Stimulated activated naive CD4-positive, alpha-beta T cell treated with Interleukin-2 at 50 U/mL for 16 hours (primary cell): Measurements from ENCODE around the gene TMEM158.

ENCODE experiments used
- DNase-seq: peaks from one replicate; lab custom pipeline; 2025; lab: John Stamatoyannopoulos, UW

TMEM158 gene

DNA sequence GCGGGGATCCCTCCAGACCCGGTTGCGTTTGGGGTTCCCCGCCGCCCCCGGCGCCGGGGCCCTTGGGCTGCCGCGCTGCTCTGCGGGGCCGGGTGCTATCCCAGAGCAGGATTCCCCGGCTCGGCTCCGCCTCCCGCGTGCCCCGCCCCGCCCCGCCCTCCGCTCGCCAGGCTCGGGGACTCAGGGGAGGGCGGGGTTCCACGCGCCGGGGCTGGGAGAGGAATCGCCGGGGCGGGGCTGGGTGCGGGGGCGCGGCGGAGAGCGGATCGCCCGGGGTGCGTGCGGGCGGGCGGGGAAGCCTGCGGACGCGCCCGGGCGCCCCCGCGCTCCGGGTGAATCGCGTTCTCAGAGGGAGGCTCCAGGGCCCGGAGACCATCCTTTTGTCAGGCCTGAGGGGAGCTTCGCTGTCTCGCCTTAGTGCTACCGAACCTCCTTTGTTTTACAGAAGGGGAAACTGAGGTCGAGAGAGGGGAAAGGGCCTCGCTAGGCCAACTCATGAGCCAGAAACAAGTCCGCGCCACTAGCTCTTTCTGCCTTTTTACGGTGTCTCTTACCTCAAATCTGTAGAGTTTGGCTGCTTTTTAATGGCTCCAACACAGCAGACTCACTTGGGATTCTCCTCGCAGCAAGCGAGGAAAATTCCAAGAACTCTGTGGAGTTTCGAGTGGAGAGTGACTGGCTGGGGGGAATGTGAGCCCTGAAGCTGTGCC lies at the start of gene TMEM158:
Gene TMEM158 (minus strand): TSS at position 82 of the 710 bp plus-strand sequence. CDS start 260 bp downstream, outside the sequence.
- DNase-seq = peak; percentile 77

DNA sequence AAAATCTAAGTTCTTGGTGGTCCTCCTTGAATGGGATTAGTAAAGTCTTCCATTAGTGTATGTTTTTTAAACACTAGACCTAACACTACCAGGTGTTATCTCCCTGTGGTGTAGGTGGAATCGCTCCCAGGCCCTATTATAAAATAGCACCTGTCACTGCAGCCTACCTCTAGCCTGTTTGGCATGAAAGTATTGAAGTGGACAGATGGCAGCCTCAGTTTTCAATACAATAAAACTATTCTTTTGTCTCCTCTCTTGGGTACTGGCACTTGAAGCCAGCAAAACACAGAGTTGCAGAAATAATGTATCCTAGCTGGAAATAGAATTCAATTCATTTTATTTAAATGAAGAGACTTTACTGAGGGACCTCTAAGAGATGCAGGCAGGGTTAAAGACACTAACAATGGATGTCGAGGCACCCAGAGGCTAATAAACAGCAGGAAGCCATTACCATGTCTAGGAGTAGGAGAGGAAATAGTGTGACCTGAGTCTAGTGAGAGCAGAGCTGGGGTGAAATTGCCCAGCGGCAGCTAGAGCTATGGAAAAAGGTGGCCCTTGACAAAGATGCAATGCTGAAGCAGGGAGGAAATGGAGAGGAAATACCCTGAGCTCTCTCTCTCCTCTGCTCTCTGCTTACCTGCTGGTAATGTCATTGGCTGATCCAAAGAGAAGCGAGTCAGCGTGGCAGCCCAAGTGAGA lies 49.1 kb upstream of the TMEM158 start:
- no peak for DNase-seq

DNA sequence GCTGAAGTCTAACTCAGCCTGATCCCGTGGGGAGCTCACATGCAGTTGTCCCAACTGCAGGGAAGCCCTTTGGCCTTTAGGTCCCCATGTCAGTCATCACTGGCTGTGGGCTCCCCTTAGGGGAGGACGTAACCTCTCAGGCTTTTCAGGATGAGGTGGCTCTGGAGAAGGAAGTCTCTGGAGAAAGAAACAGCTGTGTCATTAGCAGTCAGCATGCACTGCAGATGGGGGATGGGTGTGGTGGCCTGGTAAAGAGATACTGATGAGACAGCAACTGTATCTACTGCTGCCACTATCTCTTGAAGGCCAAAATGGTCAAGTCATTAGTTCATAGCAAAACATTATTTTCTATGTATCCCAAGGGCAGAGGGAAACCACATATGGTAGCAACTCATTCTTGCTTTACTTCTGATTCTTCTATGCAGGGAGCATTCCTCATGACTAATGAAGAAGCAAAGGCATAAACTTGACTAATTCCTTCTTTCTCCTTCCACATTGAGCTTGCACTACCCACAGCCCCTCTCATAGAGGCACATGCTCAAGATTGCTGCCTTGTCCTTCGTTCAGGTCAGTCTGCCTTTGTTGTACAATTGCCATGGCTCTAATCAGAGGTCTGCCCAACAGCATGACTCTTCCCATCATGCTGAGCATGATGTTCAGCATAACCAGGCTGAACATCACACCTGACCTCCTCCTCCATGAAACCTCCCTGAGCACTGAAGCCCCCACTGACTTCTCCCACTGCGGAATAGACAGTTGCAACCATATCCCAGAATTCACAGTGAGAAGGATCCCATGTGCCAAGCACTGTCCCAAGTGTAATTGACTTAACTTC lies 47.8 kb upstream of the TMEM158 start:
- no peak for DNase-seq

DNA sequence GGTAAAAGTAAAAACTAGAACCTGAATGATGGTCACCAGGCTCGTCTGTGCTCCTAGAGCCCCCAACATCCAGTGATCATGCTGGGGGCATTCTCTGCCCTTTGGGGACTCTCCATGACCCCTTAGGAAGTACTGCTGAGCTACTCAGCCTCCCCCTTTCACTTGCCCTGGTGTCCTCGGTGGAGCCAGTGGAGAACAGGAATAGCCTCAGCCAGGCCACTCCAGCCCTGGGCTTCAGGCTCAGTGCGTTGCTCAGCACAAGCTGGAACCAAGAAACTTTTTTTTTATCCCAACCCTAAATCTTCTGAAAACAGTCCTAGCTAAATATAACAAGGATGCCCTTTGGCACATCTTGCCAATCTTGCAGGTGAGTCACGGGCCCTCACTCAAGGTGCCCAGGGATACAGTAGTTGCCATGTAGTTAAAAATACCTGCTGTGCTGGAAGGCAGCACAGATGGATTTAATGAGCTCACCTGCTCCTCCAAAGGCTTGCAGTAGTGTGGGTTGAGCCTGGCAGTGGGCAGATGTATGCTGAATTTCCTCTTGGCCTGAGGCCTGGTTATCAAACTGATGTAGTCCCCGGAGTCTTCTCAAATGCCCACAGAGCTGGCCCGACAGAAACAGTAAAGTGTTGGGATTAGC lies 46.9 kb upstream of the TMEM158 start:
- DNase-seq = no peak

DNA sequence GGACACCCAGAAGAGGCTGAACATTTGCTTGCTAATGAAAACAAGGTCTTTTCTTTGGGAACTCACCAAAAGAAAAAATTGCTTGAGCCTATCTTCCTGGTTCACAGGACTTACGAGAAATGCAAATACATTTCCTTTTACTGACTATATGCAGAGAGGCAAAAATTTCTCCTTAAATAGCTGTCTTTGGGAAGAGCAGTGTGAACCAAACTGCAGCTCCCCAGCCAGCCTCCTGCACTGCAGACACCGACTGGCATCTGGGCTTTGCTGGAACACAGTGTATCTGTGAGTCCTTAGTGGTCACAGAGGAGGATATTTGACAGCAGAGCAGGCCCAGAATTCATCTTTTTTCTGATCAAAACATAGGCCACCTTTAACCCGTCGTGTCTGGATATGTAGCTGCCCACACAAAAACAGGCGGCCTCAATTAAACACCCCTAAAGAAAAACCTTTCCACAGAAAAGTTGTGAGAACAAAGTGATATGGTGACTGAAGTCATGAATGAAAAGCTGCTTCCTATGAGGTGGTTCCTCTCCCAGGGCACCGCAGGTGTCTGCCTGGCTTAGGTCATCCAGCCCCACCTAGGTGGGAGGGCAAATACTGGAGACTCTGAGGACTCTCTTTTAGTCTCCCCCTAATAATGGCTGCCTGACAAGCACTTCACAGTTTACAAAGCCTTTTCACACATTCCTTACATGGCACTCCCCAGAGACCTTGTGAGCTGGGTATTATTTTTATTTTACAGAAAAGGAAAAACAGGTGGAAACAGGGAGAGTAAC lies 46.1 kb upstream of the TMEM158 start:
- no peak for DNase-seq

DNA sequence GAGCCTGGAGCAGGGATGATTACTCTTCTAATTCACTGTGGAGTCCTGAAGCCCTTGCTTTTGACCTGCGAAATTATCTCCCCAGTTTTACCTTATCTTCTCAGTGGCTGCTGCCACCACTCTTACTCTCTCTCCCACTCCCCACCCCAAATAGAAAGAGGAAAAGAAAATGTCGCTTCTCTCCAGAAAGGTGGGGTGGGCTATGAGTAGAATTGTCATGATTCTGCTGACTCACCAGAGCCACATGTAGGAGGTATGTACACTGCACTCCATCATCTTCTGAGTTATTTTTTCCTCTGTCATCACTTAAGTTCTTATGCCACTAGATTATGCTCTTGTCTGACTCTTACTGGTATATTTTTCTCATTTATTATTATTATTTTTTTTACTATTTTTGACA lies 43.9 kb upstream of the TMEM158 start:
- no peak for DNase-seq

DNA sequence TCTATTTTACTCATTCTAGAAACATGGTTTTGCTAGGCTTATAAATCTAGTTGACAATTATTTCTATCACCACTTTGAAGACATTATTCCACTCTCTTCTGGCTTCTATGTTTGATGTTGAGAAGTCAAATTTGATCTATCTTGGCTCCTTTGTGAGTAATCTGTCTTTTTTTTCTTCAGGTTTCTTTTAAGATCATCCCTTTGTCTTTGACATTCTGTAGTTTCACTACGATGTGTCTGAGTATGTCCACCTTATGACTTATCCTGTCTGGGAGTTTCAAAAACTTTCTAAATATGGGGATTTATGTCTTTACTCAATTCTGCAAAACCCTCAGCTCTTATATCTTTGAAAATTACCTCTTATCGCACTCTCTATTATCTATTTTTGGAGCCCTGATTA lies 41.0 kb upstream of the TMEM158 start:
- no peak for DNase-seq

DNA sequence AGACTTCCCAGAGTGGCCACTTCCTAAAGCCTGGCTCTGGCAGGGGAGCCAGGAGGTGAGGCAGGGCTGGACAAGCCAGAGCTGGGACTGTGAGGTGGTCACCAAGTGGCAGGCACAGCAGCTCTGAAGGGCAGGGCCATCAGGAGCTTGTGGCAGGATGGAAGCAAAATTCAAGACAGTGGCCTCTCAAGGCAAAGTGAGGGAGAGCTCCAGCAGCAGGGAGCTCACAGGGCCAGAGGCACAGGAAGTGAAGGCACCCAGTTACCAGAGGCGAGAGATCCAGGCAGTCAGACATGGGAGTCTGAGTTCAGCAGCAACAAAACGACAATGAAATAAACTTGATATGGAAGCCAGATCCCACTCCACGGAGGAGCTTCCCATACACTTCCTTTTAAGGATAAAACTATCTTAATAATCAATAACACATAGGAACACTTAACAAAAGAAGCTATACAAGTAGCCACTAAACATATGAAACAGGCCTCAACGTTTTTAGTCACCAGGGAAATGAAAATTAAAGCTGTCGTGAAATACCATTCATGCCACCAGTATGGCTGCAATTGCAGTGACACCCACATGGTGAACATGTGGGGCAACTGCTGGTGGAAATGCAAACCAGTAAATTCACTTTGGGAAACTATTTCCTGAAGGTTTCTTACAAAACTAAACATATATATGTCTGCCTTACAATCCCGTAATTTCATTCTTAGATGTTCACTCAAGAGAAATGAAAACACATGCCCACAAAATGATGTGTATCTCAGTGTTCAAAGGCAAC lies 35.4 kb upstream of the TMEM158 start:
- no peak for DNase-seq

DNA sequence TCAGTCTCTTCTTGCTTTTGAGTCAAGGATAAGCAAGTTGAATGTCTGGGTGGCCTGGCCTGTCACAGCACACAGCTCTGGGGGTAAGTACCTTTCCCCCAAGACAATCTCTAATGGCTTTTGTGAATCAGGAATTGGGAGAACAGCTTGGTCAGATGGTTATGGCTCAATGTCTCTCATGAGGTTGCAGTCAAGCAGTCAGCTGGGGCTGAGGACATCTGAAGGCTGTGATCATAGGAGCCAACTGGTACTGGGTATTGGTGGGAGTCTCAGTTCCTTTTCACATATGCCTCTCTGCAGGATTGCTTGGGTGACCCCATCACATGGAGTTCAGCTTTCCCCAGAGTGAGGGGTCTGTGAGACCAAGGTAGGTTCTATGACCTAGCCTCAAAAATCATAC lies 33.0 kb upstream of the TMEM158 start:
- DNase-seq = no peak

DNA sequence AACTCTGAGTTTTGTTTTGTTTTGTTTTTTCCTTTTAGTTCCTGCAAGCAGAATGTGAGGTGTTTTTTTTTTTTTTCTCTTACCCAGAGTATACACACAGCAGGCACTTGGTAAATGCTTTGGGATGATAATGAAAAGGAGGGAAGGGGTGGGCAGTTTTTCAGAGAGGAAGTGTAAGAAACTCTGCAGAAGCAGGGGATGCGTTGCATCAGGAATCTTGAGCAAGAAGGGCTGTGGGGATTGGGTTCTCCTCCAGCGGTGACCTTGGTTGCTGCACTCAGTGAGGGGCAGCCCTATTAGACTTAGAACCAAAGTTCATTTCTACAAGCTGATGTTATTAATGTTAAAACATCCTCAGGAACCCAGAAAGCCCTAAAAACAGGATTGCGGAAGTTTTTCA lies 32.2 kb upstream of the TMEM158 start:
- DNase-seq = no peak

DNA sequence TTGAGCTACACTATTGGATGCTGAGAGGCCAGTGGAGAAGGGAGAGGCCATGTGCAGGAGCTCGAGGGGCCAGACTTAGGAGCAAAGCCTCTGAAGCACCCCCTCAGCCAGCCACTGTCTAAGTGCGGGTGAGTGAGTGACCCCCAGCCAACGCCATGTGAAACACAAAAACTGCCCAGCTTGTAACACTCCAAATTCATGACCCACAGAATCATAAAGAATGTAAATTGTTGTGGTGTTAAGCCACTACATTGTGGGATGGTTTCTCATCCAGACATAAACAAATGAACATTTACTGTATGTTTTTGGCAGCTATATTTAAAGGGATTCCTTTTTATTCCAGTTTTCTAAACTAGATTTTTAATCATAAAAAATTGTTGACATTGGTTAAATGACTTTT lies 27.2 kb upstream of the TMEM158 start:
- DNase-seq = no peak

DNA sequence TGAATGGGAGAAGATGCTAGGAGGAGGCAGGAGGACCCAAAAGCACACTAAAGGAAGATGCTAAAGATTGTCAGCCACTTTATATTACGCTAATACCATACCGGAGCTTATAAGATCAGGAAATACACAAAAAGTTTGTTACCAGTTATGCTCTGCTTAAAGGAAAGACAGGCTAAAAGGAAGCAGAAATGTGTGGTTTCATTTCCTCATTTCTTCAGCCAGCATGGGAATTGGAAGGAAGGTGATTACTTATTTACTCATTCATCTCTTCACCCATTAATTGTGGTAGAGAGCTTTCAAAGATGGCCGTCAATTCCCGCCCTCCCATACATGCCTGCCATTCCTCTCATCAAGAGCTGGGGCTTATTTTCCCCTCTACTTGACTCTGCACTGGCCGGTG lies 26.7 kb upstream of the TMEM158 start:
- no peak for DNase-seq

DNA sequence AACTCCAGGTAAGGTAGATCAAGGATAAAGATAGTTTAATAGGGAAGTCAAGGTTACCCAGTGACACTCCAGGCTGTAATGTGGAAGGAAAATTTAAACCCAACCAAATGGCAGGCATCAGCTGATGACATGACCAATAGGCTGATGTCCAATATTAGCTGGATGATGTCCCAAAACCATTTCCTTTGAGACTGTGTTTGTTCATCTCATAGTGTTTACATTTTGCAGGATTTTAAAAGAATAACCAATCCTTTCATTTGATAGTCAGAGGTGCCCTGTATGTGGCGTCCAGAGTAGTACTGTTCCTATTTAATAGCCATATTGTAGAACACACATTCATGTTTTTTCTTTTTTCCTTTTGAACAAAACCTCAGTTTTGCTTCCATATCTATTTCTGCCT lies 23.3 kb upstream of the TMEM158 start:
- DNase-seq = no peak

DNA sequence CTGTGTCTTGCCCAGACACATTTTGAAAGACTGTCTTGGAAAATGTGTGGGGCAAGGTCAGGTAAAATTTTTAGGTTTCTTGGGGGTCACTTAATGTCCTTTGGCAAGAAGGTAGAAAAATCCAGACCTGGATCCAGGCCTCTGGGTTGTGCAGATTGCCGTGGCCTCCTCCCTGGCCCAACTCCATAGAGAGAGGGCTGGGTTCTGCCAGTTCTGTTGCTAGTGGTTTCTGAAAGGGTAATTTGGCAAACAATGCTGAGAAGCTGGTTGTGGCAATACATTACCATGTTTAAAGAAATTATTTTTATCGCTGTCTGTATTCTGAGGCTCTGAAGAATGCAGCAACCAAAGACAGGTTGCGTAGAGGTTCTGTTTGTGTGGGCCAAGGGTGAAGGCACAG lies 20.2 kb upstream of the TMEM158 start:
- DNase-seq = no peak

DNA sequence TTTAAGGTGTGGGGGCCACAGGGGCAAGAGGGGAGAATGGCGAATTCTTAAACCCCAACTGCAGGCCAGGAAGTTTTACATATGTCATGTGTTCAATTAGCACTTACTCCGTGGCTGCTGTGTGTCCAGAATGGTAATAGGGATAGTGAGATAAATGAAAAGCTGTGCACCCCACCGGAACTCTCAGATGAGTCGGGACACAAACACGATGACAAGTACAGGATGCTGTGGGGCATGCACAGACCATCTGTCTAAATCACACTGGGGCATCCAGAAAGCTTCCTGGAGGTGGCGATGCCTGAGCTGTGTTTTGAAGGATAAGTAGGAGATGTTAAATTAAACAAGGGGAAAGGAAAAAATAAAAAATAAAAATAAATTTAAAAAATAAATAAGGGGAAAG lies 18.3 kb upstream of the TMEM158 start:
- DNase-seq = no peak

DNA sequence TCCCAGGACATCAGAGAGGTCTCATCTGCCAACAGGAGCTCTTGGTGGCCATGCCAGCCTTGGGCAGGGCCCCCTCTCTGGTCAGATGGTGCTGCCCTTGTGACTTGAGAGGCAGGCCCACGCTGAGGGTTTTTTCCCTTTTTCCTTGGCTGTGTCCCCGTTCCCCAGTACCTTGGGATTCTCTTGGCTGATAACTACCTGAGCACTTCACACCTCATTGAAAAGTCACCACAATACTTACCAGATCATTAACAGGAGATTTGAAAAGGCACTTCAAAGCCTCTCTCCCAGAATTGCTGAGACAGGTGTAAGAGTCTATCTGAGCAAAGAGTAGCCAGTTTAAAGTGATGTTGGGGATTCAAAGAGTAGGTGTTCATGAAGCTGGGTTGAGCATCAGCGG lies 15.1 kb upstream of the TMEM158 start:
- DNase-seq = no peak

DNA sequence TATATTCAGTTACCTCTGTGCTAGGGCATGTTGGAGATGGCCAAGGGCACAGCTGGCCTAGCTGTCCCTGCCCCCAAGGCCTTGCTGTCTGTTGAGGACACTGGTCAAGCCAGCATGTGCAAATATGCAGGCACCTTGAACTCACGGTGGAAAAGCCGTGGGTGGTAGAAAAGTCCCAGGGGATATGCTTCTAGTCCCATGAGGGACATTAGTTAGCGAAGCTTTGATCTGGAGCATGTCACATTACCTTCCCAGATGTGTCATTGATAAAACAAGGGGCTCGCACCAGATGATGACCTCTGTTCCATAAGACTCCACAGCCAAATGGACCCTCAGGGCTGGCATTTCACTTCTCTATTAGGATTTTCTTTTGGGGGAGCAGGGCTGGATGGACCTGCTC lies 14.2 kb upstream of the TMEM158 start:
- no peak for DNase-seq

DNA sequence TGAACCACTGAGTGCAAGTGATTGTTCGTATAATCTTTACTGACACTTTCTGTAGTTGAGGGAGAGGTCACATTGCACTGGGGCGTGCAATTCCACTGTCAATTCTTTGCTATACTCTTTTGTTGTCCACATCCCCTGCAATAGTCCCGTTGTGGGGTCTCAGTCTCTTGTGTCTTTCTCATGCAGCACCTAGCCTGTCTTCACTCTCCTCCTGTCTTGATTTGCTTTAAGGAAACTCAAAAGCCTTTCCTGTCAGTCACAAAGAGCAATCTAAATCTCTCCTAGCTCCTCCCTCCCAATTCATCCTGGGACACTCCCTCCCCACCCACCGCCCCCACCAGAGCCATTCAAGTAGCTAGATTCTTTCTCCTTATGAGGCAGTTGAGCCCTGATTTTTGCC lies 13.2 kb upstream of the TMEM158 start:
- DNase-seq = no peak

DNA sequence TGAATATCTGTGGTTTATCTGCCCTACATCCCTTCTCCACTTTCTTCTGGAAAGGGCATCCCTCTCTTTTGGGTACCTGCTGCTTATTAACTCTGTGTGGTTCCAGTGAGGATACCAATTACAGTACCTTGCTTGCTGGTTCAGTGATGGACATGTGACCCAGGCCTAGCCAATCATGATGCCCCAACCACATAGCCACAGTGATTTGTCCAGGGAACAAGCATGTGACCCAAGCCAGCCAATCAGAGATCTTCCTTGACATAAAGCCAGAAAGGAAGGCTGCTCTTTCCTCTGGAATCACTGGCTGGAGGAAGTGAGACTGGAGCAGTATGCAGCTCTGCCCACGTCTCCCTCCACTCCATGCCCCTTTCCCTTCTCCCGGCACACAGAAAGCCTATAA lies 10.9 kb upstream of the TMEM158 start:
- no peak for DNase-seq

DNA sequence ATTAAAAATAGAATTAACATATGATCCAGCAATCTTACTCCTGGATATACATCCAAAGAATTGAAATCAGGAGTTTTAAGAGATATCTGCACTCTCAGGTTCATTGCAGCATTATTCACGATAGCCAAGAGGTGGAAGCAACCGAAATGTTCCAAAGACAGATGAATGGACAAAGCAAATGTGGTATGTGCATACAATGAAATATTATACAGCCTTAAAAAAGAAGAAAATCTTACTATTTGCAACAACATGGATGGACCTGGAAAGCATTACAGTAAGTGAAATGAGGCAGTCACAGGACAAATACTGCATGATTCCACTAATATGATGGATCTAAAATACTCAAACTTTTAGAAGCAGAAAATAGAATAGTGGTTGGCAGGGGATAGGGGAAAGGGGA lies 9.3 kb upstream of the TMEM158 start:
- no peak for DNase-seq

DNA sequence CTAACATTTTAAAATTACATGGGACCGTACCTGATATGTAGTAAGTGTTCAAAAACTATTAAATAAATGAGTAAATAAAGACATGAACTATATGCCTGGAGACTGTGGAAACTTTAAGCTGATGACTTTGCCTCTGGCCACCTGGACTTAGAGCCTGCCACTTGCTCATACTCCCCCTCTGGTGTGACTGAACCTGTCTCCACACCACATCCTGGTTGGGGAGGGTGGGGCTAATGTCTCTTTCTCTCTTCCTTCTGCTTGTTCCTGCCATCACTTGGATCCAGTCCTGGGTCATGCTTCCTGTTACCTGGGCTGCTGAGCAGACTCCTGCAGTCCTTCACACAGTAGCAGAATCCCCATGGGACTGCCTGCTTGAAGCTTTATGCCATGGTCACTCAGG lies 8.2 kb upstream of the TMEM158 start:
- no peak for DNase-seq
